Activated naive CD4-positive, alpha-beta T cell treated with anti-CD3 and anti-CD28 coated beads, Interleukin-2, amount 50 U/mL, for 72 hours (primary cell): ENCODE results near the gene PCSK5. TPM values are rescaled to one million over a fixed set of nuclear protein-coding genes. Genes with fewer than 3 reads are reported as not detected.

Experiments used
- ATAC-seq, 2 donors: fragments of 150-1000 bp; cut with Tn5 transposase; 2 replicates each; pipeline ENCODE4 v1.10.0; 2021; ENCODE audit warnings: mild to moderate bottlenecking in 2 of 2, moderate library complexity in 2 of 2
- DNase-seq, 2 donors: peaks; one replicate each; pipeline ENCODE4 v3.0.0; 2021 to 2022; ENCODE audit warnings: low spot score in 2 of 2
- H3K27ac Mint-ChIP-seq, 2 donors: one replicate each; pipeline ENCODE4 v1.8.0; 2022; ENCODE audit warnings: mild to moderate bottlenecking in 2 of 2, mixed read lengths in 2 of 2
- H3K36me3 Mint-ChIP-seq, 2 donors: one replicate each; pipeline ENCODE4 v1.8.0; 2022; ENCODE audit warnings: mixed read lengths in 2 of 2
- H3K9me3 Mint-ChIP-seq, 2 donors: one replicate each; pipeline ENCODE4 v1.8.0; 2022; ENCODE audit warnings: mixed read lengths in 2 of 2
- total RNA-seq, 2 donors: library from RNA; stranded (reverse); gene quantifications; one replicate each; pipeline ENCODE4 v1.2.3, GENCODE V29; 2022

Gene PCSK5
- total RNA-seq, 2 donors from 2014 or later, result 1.6 to 6.3 TPM

DNA sequence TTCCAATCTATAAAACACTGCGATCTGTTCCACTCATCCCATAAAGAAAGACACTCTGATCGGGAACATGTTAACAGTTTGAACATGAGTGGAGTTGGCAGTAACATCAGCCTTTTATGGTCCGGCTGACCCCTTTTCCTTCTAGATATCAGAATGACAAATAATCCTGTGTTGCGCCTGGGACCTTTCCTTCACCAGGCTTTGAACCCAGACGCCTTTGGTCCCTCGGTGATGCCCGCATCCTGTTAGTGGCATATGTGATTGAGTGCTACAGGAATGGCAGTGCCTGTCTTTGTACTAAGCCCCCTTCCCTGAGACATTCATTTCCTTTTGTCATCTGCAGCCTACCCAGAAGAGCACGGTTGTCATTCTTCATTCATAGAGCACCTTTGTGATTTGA is 209.0 kb downstream of the PCSK5 start:
- H3K9me3 Mint-ChIP-seq, result no peaks in the 10 kb centered on the region
- peaks cover 11 to 16% of the 10 kb centered on the region in 2 donors for H3K36me3 Mint-ChIP-seq
- ATAC-seq (no peak), DNase-seq (no peak)
- H3K27ac Mint-ChIP-seq, result no peak overlapping the region

DNA sequence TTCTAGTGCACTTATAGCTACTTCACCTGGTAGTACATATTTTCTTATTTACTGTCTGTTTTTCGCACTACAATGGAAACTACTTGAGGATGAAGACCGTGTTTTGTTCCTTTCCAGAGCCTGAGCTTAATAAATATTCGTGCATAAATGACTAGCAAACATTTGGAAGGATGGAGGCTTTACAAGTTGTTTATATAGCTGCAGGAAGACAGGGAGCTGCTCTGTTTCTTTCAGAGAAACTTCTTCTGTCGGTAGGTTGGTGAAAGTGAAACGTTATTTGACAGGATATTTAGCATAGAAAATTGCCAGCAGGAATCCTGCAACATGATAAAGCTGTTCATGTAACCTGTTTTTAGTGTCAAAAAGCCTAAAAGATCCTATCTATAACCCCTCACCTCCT is 210.6 kb downstream of the PCSK5 start:
- H3K36me3 Mint-ChIP-seq, result peaks cover 11% of the 10 kb centered on the region in 2 donors
- no peak overlapping the region for H3K27ac Mint-ChIP-seq
- no peak for DNase-seq
- no peak for ATAC-seq
- no peaks in the 10 kb centered on the region for H3K9me3 Mint-ChIP-seq

DNA sequence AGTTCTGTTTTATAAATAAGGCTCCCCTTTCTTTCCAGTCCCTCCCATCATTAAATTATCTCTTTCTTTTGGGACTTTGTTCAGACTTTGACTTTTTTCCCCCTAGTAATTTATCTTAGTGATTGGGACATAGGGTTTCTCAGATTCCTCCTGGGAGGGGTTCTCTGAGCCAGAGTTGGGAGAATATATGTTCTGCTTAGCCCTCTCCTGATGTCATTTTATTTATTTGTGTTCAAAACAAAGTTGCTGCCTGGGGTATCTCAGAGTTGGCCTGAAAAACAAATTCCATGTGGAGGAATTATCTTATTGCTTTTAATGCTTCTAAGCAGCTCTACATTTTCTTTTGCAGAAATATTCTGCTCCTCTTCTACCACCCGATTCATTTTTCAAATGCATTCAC is 211.0 kb downstream of the PCSK5 start:
- peaks cover 11% of the 10 kb centered on the region in 2 donors for H3K36me3 Mint-ChIP-seq
- no peak overlapping the region for H3K27ac Mint-ChIP-seq
- no peak for DNase-seq
- no peak for ATAC-seq
- no peaks in the 10 kb centered on the region for H3K9me3 Mint-ChIP-seq

GRCh38 chr9:76101947-76102346 is 211.5 kb downstream of the PCSK5 start:
- DNase-seq (no peak), ATAC-seq (no peak)
- no peak overlapping the region for H3K27ac Mint-ChIP-seq
- peaks cover 11% of the 10 kb centered on the region in 2 donors for H3K36me3 Mint-ChIP-seq
- no peaks in the 10 kb centered on the region for H3K9me3 Mint-ChIP-seq

GRCh38 chr9:76103531-76104315 is 213.2 kb downstream of the PCSK5 start:
- H3K27ac Mint-ChIP-seq, result no peak overlapping the region
- no peak for ATAC-seq
- peaks cover 0 to 11% of the 10 kb centered on the region in 2 donors for H3K36me3 Mint-ChIP-seq
- DNase-seq, result no peak
- H3K9me3 Mint-ChIP-seq, result no peaks in the 10 kb centered on the region

GRCh38 chr9:76107482-76107881 is 217.0 kb downstream of the PCSK5 start:
- peaks cover 0 to 9% of the 10 kb centered on the region in 2 donors for H3K36me3 Mint-ChIP-seq
- H3K9me3 Mint-ChIP-seq, result no peaks in the 10 kb centered on the region
- no peak overlapping the region for H3K27ac Mint-ChIP-seq
- no peak for DNase-seq
- ATAC-seq, result no peak

DNA sequence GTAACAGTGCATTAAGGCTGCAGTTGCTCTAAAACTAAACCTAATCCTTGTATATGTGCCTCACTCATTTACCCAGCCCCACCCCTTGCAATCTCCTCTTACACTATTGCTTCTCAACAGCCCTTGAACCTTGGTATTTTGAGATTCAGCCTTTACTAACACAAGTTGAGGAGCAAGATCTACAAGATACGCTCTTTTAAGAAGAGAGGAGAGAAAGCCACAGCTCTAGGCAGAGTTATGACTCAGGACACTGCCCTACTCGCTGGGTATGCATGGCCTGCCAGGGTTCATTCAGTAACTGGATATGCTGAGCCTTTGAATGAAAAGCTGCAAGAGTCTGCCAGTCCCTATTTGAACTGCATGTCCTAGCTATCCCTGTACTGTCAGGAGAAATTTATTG is 219.5 kb downstream of the PCSK5 start:
- DNase-seq (no peak), ATAC-seq (no peak)
- Mint-ChIP-seq H3K36me3 (no peaks in the 10 kb centered on the region), H3K9me3 (no peaks in the 10 kb centered on the region), H3K27ac (no peak overlapping the region)

DNA sequence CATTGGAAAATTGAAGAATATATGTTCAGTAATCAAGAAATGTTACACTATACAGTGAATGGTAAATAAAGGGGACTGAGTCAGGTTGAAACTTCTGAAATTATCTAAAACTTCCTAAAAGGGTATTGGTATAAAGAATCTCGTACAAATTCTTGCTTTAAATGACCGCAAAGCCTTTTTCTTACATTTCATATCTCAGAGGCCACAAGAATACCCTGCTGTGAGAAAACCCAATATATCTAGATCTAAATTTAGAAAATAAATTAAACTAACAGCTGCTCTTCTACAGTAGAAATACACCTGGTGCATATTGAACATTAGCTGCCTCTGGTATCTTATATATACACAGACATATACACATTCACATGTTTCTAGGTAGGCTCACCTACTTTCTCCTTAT is 221.7 kb downstream of the PCSK5 start:
- no peak overlapping the region for H3K27ac Mint-ChIP-seq
- ATAC-seq, result no peak
- DNase-seq, result no peak
- H3K9me3 Mint-ChIP-seq, result no peaks in the 10 kb centered on the region
- H3K36me3 Mint-ChIP-seq, result peaks cover 0 to 10% of the 10 kb centered on the region in 2 donors

GRCh38 chr9:76114144-76114543 is 223.7 kb downstream of the PCSK5 start:
- no peak for ATAC-seq
- no peak overlapping the region for H3K27ac Mint-ChIP-seq

GRCh38 chr9:76115396-76115795 is 224.9 kb downstream of the PCSK5 start:
- Mint-ChIP-seq H3K36me3 (peaks cover 0 to 13% of the 10 kb centered on the region in 2 donors), H3K27ac (no peak overlapping the region), H3K9me3 (no peaks in the 10 kb centered on the region)
- ATAC-seq, result no peak
- no peak for DNase-seq

More at GRCh38 chr9:76114144-76114543, 223.7 kb downstream of the PCSK5 start:
- H3K9me3 Mint-ChIP-seq, result no peaks in the 10 kb centered on the region
- peaks cover 0 to 13% of the 10 kb centered on the region in 2 donors for H3K36me3 Mint-ChIP-seq
- DNase-seq, result no peak

GRCh38 chr9:76115982-76116646 is 225.6 kb downstream of the PCSK5 start:
- H3K36me3 Mint-ChIP-seq, result peaks cover 0 to 13% of the 10 kb centered on the region in 2 donors
- DNase-seq, result no peak
- H3K27ac Mint-ChIP-seq, result peak overlapping the region in 1 of 2 donors; percentile 89
- peak; percentile 33 to 98 for ATAC-seq
- H3K9me3 Mint-ChIP-seq, result no peaks in the 10 kb centered on the region

DNA sequence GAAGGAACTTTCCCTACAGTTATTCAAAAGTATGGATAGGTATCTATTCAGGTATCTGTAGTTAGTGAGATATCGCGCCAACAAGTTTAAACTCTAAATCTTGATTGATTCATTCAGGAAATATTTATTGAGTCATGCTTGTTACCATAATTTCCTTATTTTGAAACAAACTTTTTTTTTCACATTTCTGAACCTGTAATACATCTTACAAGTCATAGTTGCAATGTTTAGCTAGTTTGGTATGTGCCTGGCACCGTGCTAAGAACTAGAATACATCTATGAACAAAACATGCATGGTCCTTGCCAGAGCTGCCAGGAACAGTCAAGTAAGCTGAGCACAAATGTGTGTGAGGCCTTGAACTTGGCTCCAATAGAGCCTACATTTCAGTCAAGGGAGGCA is 226.4 kb downstream of the PCSK5 start:
- peak overlapping the region in 1 of 2 donors; percentile 1 for H3K27ac Mint-ChIP-seq
- peaks cover 0 to 13% of the 10 kb centered on the region in 2 donors for H3K36me3 Mint-ChIP-seq
- DNase-seq, result no peak
- H3K9me3 Mint-ChIP-seq, result no peaks in the 10 kb centered on the region
- ATAC-seq, result peak in 1 of 2 donors; percentile 64

DNA sequence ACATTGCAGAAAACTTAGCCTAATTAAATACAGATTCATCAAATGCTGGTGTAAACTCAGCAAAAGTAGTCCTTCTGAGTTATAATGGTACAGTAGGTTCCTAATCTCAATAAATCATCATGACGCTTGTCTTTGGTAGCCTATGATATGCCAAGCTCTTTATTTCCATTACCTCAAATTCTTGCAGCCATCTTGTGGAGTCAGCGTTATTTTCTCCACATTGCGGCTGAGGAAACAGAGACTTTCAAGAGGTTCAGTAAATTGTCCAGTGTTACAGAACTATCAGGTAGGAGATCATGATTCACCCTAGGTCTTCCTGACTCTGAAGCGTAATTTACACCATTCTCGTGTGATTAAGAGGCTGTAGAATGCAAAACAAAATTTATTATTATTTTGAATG is 237.2 kb downstream of the PCSK5 start:
- no peaks in the 10 kb centered on the region for H3K9me3 Mint-ChIP-seq
- no peak for DNase-seq
- ATAC-seq, result no peak
- H3K27ac Mint-ChIP-seq, result no peak overlapping the region
- H3K36me3 Mint-ChIP-seq, result no peaks in the 10 kb centered on the region

- no peaks in the 10 kb centered on the region for H3K9me3 Mint-ChIP-seq
- DNase-seq, result no peak
These were observed 245.4 kb downstream of the PCSK5 start for GRCh38 chr9:76135902-76136301.

GRCh38 chr9:76136986-76137385 is 246.5 kb downstream of the PCSK5 start:
- DNase-seq (no peak), ATAC-seq (peak; percentile 49 to 52)
- Mint-ChIP-seq H3K9me3 (no peaks in the 10 kb centered on the region), H3K27ac (no peak overlapping the region), H3K36me3 (peaks cover 5 to 8% of the 10 kb centered on the region in 2 donors)

More at GRCh38 chr9:76135902-76136301, 245.4 kb downstream of the PCSK5 start:
- ATAC-seq, result no peak
- H3K36me3 Mint-ChIP-seq, result peaks cover 5 to 8% of the 10 kb centered on the region in 2 donors
- no peak overlapping the region for H3K27ac Mint-ChIP-seq

DNA sequence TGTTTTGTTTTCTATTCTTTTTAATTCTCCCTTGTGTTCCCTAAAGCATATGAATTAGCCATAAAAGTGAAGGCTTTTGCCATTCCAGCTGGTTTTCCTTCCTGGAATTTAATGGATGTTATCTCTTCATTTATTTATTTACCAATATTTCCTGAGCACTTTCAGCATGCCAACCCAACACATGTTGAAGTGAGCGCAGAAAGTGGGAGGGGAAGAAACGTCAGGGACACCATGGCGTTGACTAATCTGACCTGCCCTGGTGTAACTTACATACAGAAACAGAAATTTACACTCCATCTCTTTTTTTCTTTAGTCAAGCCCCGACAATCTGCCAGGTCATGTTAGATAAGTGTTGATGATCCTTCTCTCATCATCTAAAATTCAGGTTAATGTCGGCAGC is 247.5 kb downstream of the PCSK5 start:
- Mint-ChIP-seq H3K36me3 (peaks cover 5 to 8% of the 10 kb centered on the region in 2 donors), H3K9me3 (no peaks in the 10 kb centered on the region), H3K27ac (no peak overlapping the region)
- DNase-seq (no peak), ATAC-seq (no peak)

- Mint-ChIP-seq H3K27ac (no peak overlapping the region), H3K9me3 (no peaks in the 10 kb centered on the region), H3K36me3 (peaks cover 5 to 8% of the 10 kb centered on the region in 2 donors)
- ATAC-seq, result no peak
- no peak for DNase-seq
These were observed 247.9 kb downstream of the PCSK5 start for GRCh38 chr9:76138360-76138759.

DNA sequence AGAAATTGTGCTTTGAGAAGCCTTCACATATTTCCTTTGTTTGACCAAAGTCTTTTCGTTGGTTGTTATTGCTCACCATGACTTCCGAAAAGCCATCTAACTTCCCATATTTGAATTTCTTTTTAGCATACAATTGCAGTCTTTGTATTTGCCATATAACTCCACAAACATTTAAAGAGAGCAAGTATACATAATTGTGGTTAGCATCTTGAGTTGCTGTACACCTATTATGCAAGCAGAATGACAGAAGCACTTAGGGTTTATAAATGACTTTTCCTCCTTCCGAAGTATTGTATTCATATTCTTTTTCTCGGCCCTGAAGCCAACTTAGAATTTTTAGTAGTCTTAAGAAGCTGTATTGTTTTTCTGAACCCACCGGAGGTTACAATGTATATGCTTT is 253.4 kb downstream of the PCSK5 start:
- no peak overlapping the region for H3K27ac Mint-ChIP-seq
- peaks cover 0 to 5% of the 10 kb centered on the region in 2 donors for H3K36me3 Mint-ChIP-seq
- no peaks in the 10 kb centered on the region for H3K9me3 Mint-ChIP-seq
- no peak for DNase-seq
- ATAC-seq, result no peak
